Mesendoderm (in vitro differentiated cells): ENCODE results near the gene COPB1. TPM values are rescaled to one million over a fixed set of nuclear protein-coding genes. Genes with fewer than 3 reads are reported as not detected.
A peak's percentile ranks its signal among the peaks of the same experiment; 100 is the strongest.

Experiments used
- DNase-seq: peaks from one replicate; pipeline ENCODE4 v3.0.0; 2013
- H2AK5ac ChIP-seq: 2 replicates; pipeline ENCODE4 v1.6.1; 2013; ENCODE audit warnings: low read length, inconsistent platforms
- H2BK120ac ChIP-seq: 2 replicates; pipeline ENCODE4 v1.6.1; 2013; ENCODE audit warnings: low read depth, mild to moderate bottlenecking, low read length, moderate library complexity, mixed read lengths
- H2BK15ac ChIP-seq: replicated peaks from 2 replicates; pipeline ENCODE4 v1.6.1; 2013; ENCODE audit warnings: low read depth, mild to moderate bottlenecking, moderate library complexity
- H2BK5ac ChIP-seq: 2 replicates; pipeline ENCODE4 v1.6.1; 2013; ENCODE audit warnings: low read length, inconsistent platforms
- H3K18ac ChIP-seq: 2 replicates; pipeline ENCODE4 v1.6.1; 2013; ENCODE audit warnings: mild to moderate bottlenecking, low read length, mixed read lengths
- H3K23ac ChIP-seq: one replicate; pipeline ENCODE4 v1.6.1; 2013; ENCODE audit warnings: low read length
- H3K27ac ChIP-seq: 2 replicates; pipeline ENCODE4 v1.5.1; 2013; ENCODE audit warnings: low read depth, mild to moderate bottlenecking, inconsistent platforms, low read length, moderate library complexity
- H3K27me3 ChIP-seq: 2 replicates; pipeline ENCODE4 v1.6.1; 2013; ENCODE audit warnings: low read length, control low read depth, mild to moderate bottlenecking, inconsistent platforms; ENCODE audit not compliant: insufficient read depth, poor library complexity
- H3K36me3 ChIP-seq: 2 replicates; pipeline ENCODE4 v1.6.1; 2013; ENCODE audit warnings: low read length, inconsistent platforms; ENCODE audit not compliant: control insufficient read depth, insufficient read depth
- H3K4ac ChIP-seq: one replicate; pipeline ENCODE4 v1.6.1; 2013; ENCODE audit warnings: low read depth, mild to moderate bottlenecking, low read length, moderate library complexity
- H3K4me1 ChIP-seq: 2 replicates; pipeline ENCODE4 v1.6.1; 2013; ENCODE audit warnings: low read depth, low read length, inconsistent platforms; ENCODE audit not compliant: control insufficient read depth
- H3K4me2 ChIP-seq: 2 replicates; pipeline ENCODE4 v1.6.1; 2013; ENCODE audit warnings: low read length
- H3K4me3 ChIP-seq: 2 replicates; pipeline ENCODE4 v1.5.1; 2013; ENCODE audit warnings: mild to moderate bottlenecking, low read length
- H3K56ac ChIP-seq: one replicate; pipeline ENCODE4 v1.6.1; 2013; ENCODE audit warnings: low read length
- H3K79me1 ChIP-seq: 2 replicates; pipeline ENCODE4 v1.6.1; 2013; ENCODE audit warnings: low read length, inconsistent platforms
- H3K79me2 ChIP-seq: 2 replicates; pipeline ENCODE4 v1.6.1; 2013; ENCODE audit warnings: mild to moderate bottlenecking, low read length; ENCODE audit not compliant: control insufficient read depth, insufficient read depth
- H3K9ac ChIP-seq: 2 replicates; pipeline ENCODE4 v1.6.1; 2013; ENCODE audit warnings: low read length, inconsistent platforms
- H4K5ac ChIP-seq: one replicate; pipeline ENCODE4 v1.6.1; 2013; ENCODE audit warnings: low read length
- H4K8ac ChIP-seq: one replicate; pipeline ENCODE4 v1.6.1; 2013; ENCODE audit warnings: low read depth, mild to moderate bottlenecking, control low read depth, low read length, moderate library complexity
- WGBS: extraction: QIAGEN DNeasy Blood & Tissue Kit; methylation state at CpG from one replicate; pipeline ENCODE4 v1.1.7; 2013; ENCODE audit warnings: low lambda C conversion rate, missing lambda C conversion rate; ENCODE audit not compliant: insufficient coverage; ENCODE audit errors: extremely low coverage; 5-methylcytosine and 5-hydroxymethylcytosine counted together
- polyA plus RNA-seq, 2 experiments: library from polyadenylated mRNA; stranded (reverse); fragments of 200-250 nt; gene quantifications; one replicate each; pipeline ENCODE4 v1.2.3, GENCODE V29; 2013

The COPB1 gene
- 61.2 TPM for polyA plus RNA-seq (2013, experiment 1 of 2)
- polyA plus RNA-seq (2013, experiment 2 of 2): 60.4 TPM

GRCh38 chr11:14499560-14500180, at the start of gene COPB1:
Gene COPB1, minus strand, starts transcription at chr11:14499811. Its CDS starts 883 bp downstream, at chr11:14498928.
- no CpG with 5 or more reads among the region's 37 CpGs for WGBS
- H3K27me3 ChIP-seq: no peaks in the 10 kb centered on the region
- H3K9ac ChIP-seq: peak within 1 kb of the TSS; percentile 98
- H3K56ac ChIP-seq: peak within 1 kb of the TSS; percentile 99
- H4K8ac ChIP-seq: no peak within 1 kb of the TSS
- peak within 1 kb of the TSS; percentile 8 for H2BK120ac ChIP-seq
- peak within 1 kb of the TSS; percentile 94 for H3K18ac ChIP-seq
- peak within 1 kb of the TSS; percentile 97 for H3K4me3 ChIP-seq
- peak within 1 kb of the TSS; percentile 92 for H3K4me2 ChIP-seq
- peak within 1 kb of the TSS; percentile 91 for H3K27ac ChIP-seq
- peak; percentile 96 for DNase-seq
- H3K79me2 ChIP-seq: peaks cover 6% of the 10 kb centered on the region
- H2BK5ac ChIP-seq: peak within 1 kb of the TSS; percentile 82
- no peaks in the 10 kb centered on the region for H3K36me3 ChIP-seq
- H3K23ac ChIP-seq: no peak within 1 kb of the TSS
- no peak within 1 kb of the TSS for H2AK5ac ChIP-seq
- H4K5ac ChIP-seq: peak within 1 kb of the TSS; percentile 84
- no peaks in the 10 kb centered on the region for H3K4me1 ChIP-seq
- peak within 1 kb of the TSS; percentile 60 for H3K4ac ChIP-seq
- H2BK15ac ChIP-seq: no peak within 1 kb of the TSS
- peaks cover 2% of the 10 kb centered on the region for H3K79me1 ChIP-seq

GRCh38 chr11:14547440-14547839, 47.8 kb upstream of the COPB1 start:
- Histone ChIP-seq H3K4me3 (no peak overlapping the region), H3K4me1 (no peaks in the 10 kb centered on the region), H3K56ac (no peak overlapping the region), H3K79me2 (no peaks in the 10 kb centered on the region), H3K9ac (no peak overlapping the region), H3K27ac (no peak overlapping the region), H3K4ac (no peak overlapping the region), H3K79me1 (no peaks in the 10 kb centered on the region), H3K18ac (no peak overlapping the region), H2BK5ac (no peak overlapping the region), H3K27me3 (no peaks in the 10 kb centered on the region), H4K5ac (no peak overlapping the region), H4K8ac (no peak overlapping the region), H2BK120ac (no peak overlapping the region), H3K36me3 (no peaks in the 10 kb centered on the region), H2AK5ac (no peak overlapping the region), H3K23ac (no peak overlapping the region), H2BK15ac (no peak overlapping the region), H3K4me2 (no peak overlapping the region)
- no peak for DNase-seq
- WGBS: no CpG with 5 or more reads among the region's 2 CpGs

- no peaks in the 10 kb centered on the region for H3K79me2 ChIP-seq
- no peak overlapping the region for H3K56ac ChIP-seq
- no peak overlapping the region for H2BK15ac ChIP-seq
- no peak overlapping the region for H2AK5ac ChIP-seq
- no peak overlapping the region for H3K18ac ChIP-seq
- H3K23ac ChIP-seq: no peak overlapping the region
- no peak overlapping the region for H3K4me3 ChIP-seq
- DNase-seq: no peak
- no peak overlapping the region for H4K8ac ChIP-seq
- no peak overlapping the region for H3K9ac ChIP-seq
- no peak overlapping the region for H3K4ac ChIP-seq
- H3K79me1 ChIP-seq: no peaks in the 10 kb centered on the region
- H3K27ac ChIP-seq: no peak overlapping the region
- no peak overlapping the region for H2BK5ac ChIP-seq
- H4K5ac ChIP-seq: no peak overlapping the region
- H2BK120ac ChIP-seq: no peak overlapping the region
- H3K27me3 ChIP-seq: no peaks in the 10 kb centered on the region
- no peaks in the 10 kb centered on the region for H3K4me1 ChIP-seq
- H3K4me2 ChIP-seq: no peak overlapping the region
- H3K36me3 ChIP-seq: no peaks in the 10 kb centered on the region
Measured at GRCh38 chr11:14546672-14547071, 47.1 kb upstream of the COPB1 start.

- H3K79me2 ChIP-seq: no peaks in the 10 kb centered on the region
- no peak for DNase-seq
- no peaks in the 10 kb centered on the region for H3K36me3 ChIP-seq
Measured at GRCh38 chr11:14544611-14545010, 45.0 kb upstream of the COPB1 start.

GRCh38 chr11:14543260-14543659, 43.6 kb upstream of the COPB1 start:
- Histone ChIP-seq H3K56ac (no peak overlapping the region), H3K79me1 (no peaks in the 10 kb centered on the region), H3K18ac (no peak overlapping the region), H3K23ac (no peak overlapping the region), H3K9ac (no peak overlapping the region), H3K36me3 (no peaks in the 10 kb centered on the region), H3K27ac (no peak overlapping the region), H3K79me2 (no peaks in the 10 kb centered on the region), H3K27me3 (no peaks in the 10 kb centered on the region), H2BK15ac (no peak overlapping the region), H3K4me3 (no peak overlapping the region), H4K5ac (no peak overlapping the region), H3K4ac (no peak overlapping the region), H3K4me1 (peaks cover 2% of the 10 kb centered on the region), H4K8ac (no peak overlapping the region), H3K4me2 (no peak overlapping the region), H2BK120ac (no peak overlapping the region), H2BK5ac (no peak overlapping the region), H2AK5ac (no peak overlapping the region)
- no peak for DNase-seq
- WGBS: no CpG with 5 or more reads among the region's 1 CpG

More at GRCh38 chr11:14544611-14545010, 45.0 kb upstream of the COPB1 start:
- H2BK15ac ChIP-seq: no peak overlapping the region
- no peak overlapping the region for H4K5ac ChIP-seq
- H3K4ac ChIP-seq: no peak overlapping the region
- no peak overlapping the region for H2AK5ac ChIP-seq
- no peak overlapping the region for H3K27ac ChIP-seq
- no peaks in the 10 kb centered on the region for H3K27me3 ChIP-seq
- H2BK5ac ChIP-seq: no peak overlapping the region
- no peaks in the 10 kb centered on the region for H3K79me1 ChIP-seq
- H3K4me3 ChIP-seq: no peak overlapping the region
- no CpG with 5 or more reads among the region's 3 CpGs for WGBS
- no peak overlapping the region for H3K18ac ChIP-seq
- H3K23ac ChIP-seq: no peak overlapping the region
- H3K4me1 ChIP-seq: peaks cover 2% of the 10 kb centered on the region
- no peak overlapping the region for H4K8ac ChIP-seq
- H2BK120ac ChIP-seq: no peak overlapping the region
- H3K56ac ChIP-seq: no peak overlapping the region
- no peak overlapping the region for H3K4me2 ChIP-seq
- no peak overlapping the region for H3K9ac ChIP-seq

GRCh38 chr11:14542324-14542723, 42.7 kb upstream of the COPB1 start:
- DNase-seq: no peak
- Histone ChIP-seq H2AK5ac (no peak overlapping the region), H3K56ac (no peak overlapping the region), H3K36me3 (no peaks in the 10 kb centered on the region), H3K79me2 (no peaks in the 10 kb centered on the region), H3K4me3 (no peak overlapping the region), H3K79me1 (no peaks in the 10 kb centered on the region), H3K4me1 (peaks cover 2% of the 10 kb centered on the region), H3K23ac (no peak overlapping the region), H3K27me3 (no peaks in the 10 kb centered on the region), H3K4me2 (no peak overlapping the region), H2BK5ac (no peak overlapping the region), H3K4ac (no peak overlapping the region), H4K5ac (no peak overlapping the region), H2BK120ac (no peak overlapping the region), H2BK15ac (no peak overlapping the region), H3K9ac (no peak overlapping the region), H3K27ac (no peak overlapping the region), H4K8ac (no peak overlapping the region), H3K18ac (no peak overlapping the region)
